GM12878 (cell line): ENCODE data around the gene ACTL8. TPM values are rescaled to one million over a fixed set of nuclear protein-coding genes. Genes with fewer than 3 reads are reported as not detected.

ENCODE experiments used
- ATAC-seq: fragments of 200-7000 bp; cut with Tn5 transposase; 3 replicates; pipeline ENCODE4 v1.9.1; 2020; ENCODE audit warnings: mild to moderate bottlenecking, moderate library complexity
- BruUV-seq: library from RNA; stranded (reverse); fragments of 400-500 nt; replicated peaks from 2 replicates; lab custom pipeline; 2021; lab: Mats Ljungman, UMichigan
- CTCF ChIA-PET: fragments of 300-600 bp; sonication (Branson Sonifier 250); formaldehyde crosslinking; extraction: SDS; loops from one replicate; lab custom pipeline; 2021; ENCODE audit warnings: inconsistent platforms; lab: Yijun Ruan, JAX
- POLR2A ChIA-PET: fragments of 350-600 bp; formaldehyde crosslinking; extraction: SDS; loops from one replicate; lab custom pipeline; 2021; ENCODE audit warnings: inconsistent platforms; lab: Charles Lee
- RAD21 ChIA-PET: fragments of 300-600 bp; sonication (Branson Sonifier 250); formaldehyde crosslinking; loops from one replicate; lab custom pipeline; 2023; ENCODE audit warnings: antibody characterized with exemption; ENCODE audit not compliant: unreplicated experiment; lab: Charles Lee
- SMC1A ChIA-PET: fragments of 300-600 bp; sonication (Branson Sonifier 250); formaldehyde crosslinking; loops from one replicate; lab custom pipeline; 2023; ENCODE audit not compliant: unreplicated experiment, uncharacterized antibody; lab: Charles Lee
- DNase-seq: peaks from one replicate; pipeline ENCODE4 v3.0.0-alpha.2; 2011; ENCODE audit warnings: low read depth, low spot score
- FAIRE-seq: peaks from 3 replicates; lab custom pipeline; 2011; peaks lifted over from hg19 to GRCh38; lab: Jason Lieb, UNC
- H2AFZ ChIP-seq: 2 replicates; pipeline ENCODE4 v1.6.0; 2011; ENCODE audit warnings: low read depth, low read length, control low read depth; ENCODE audit not compliant: control insufficient read depth
- H3K27ac ChIP-seq: 2 replicates; pipeline ENCODE4 v1.5.1; 2011; ENCODE audit warnings: control low read depth; ENCODE audit not compliant: control insufficient read depth, insufficient read depth
- H3K27me3 ChIP-seq, 2 experiments: replicated peaks in 1 of 2; 2 replicates each; pipeline versions ENCODE4 v1.6.0 to v1.6.1; 2011; ENCODE audit warnings: low read length in 1 of 2; ENCODE audit not compliant: control insufficient read depth in 2 of 2, insufficient read depth in 2 of 2
- H3K36me3 ChIP-seq, 2 experiments: 2 replicates each; pipeline ENCODE4 v1.5.1; 2011; ENCODE audit warnings: low read length in 1 of 2; ENCODE audit not compliant: control insufficient read depth in 2 of 2, insufficient read depth in 2 of 2
- H3K4me1 ChIP-seq: 2 replicates; pipeline ENCODE4 v1.6.1; 2011; ENCODE audit warnings: mild to moderate bottlenecking, low read length, moderate library complexity, mixed read lengths; ENCODE audit not compliant: control insufficient read depth, insufficient read depth
- H3K4me2 ChIP-seq: 2 replicates; pipeline ENCODE4 v1.6.0; 2011; ENCODE audit warnings: control low read depth; ENCODE audit not compliant: control insufficient read depth, insufficient read depth
- H3K4me3 ChIP-seq: fragments of 200-600 bp; sonication (generic); 2 replicates; pipeline ENCODE4 v1.5.1; 2016
- H3K79me2 ChIP-seq: 2 replicates; pipeline ENCODE4 v1.6.0; 2011; ENCODE audit warnings: low read length; ENCODE audit not compliant: control insufficient read depth, insufficient read depth
- H3K9ac ChIP-seq: 2 replicates; pipeline ENCODE4 v1.8.0; 2011; ENCODE audit warnings: low read length, control low read depth, mixed read lengths; ENCODE audit not compliant: control insufficient read depth, insufficient read depth
- H3K9me3 ChIP-seq: replicated peaks from 3 replicates; pipeline ENCODE4 v1.5.1; 2011; ENCODE audit warnings: mild to moderate bottlenecking, low read length; ENCODE audit not compliant: control insufficient read depth, insufficient read depth
- H4K20me1 ChIP-seq: 2 replicates; pipeline ENCODE4 v1.6.0; 2011; ENCODE audit not compliant: control insufficient read depth, insufficient read depth
- BRCA1 ChIP-seq: IDR thresholded peaks from 2 replicates; pipeline ENCODE4 v1.6.1; 2011; ENCODE audit warnings: low read depth, low read length, improper control_type of control experiment
- KDM1A ChIP-seq: fragments of 200-600 bp; sonication (generic); IDR thresholded peaks from 2 replicates; pipeline ENCODE4 v1.6.1; 2016; ENCODE audit warnings: borderline replicate concordance
- MEF2A ChIP-seq: IDR thresholded peaks from 2 replicates; pipeline ENCODE4 v1.6.1; 2011; ENCODE audit warnings: low read depth, mild to moderate bottlenecking, low read length, moderate library complexity; ENCODE audit not compliant: insufficient read depth
- MYB ChIP-seq: fragments of 150-350 bp; IDR thresholded peaks from 2 replicates; pipeline ENCODE4 v1.6.1; 2014; ENCODE audit warnings: mild to moderate bottlenecking, low read depth, low read length, borderline replicate concordance
- PAX5 ChIP-seq: IDR thresholded peaks from 2 replicates; pipeline ENCODE4 v1.6.1; 2011; ENCODE audit warnings: low read depth, low read length, borderline replicate concordance
- PAX8 ChIP-seq: fragments of 450-650 bp; IDR thresholded peaks from 2 replicates; pipeline ENCODE4 v1.6.1; 2017; ENCODE audit warnings: mild to moderate bottlenecking, moderate library complexity
- RBBP5 ChIP-seq: fragments of 200-600 bp; sonication (generic); conservative IDR thresholded peaks from 2 replicates; pipeline ENCODE4 v1.6.1; 2016
- SIN3A ChIP-seq: IDR thresholded peaks from 2 replicates; pipeline ENCODE4 v1.6.1; 2012; ENCODE audit warnings: low read depth, low read length, improper control_type of control experiment
- SMAD5 ChIP-seq: IDR thresholded peaks from 2 replicates; pipeline ENCODE4 v1.6.1; 2016; ENCODE audit warnings: antibody characterized with exemption, low read depth
- TCF7 ChIP-seq: IDR thresholded peaks from 2 replicates; pipeline ENCODE4 v1.6.1; 2014; ENCODE audit warnings: antibody characterized with exemption, borderline replicate concordance
- YY1 ChIP-seq: IDR thresholded peaks from 2 replicates; pipeline ENCODE4 v1.6.1; 2011; ENCODE audit warnings: low read depth, mild to moderate bottlenecking, low read length
- WGBS: methylation state at CpG from one replicate; pipeline ENCODE4 v1.1.6; 2016; ENCODE audit warnings: low lambda C conversion rate; ENCODE audit not compliant: insufficient replicate concordance, insufficient coverage; ENCODE audit errors: missing lambda C conversion rate; 5-methylcytosine and 5-hydroxymethylcytosine counted together
- in situ Hi-C: fragments of 300-500 bp; cut with MboI; formaldehyde crosslinking; loops from 9 replicates; pipeline ENCODE4 v1.14.3; 2018; ENCODE audit warnings: mixed read lengths
- intact Hi-C: fragments of 100-400 bp; cut with micrococcal nuclease; formaldehyde crosslinking; loops from one replicate; pipeline ENCODE4 v1.14.2; 2022; ENCODE audit not compliant: unreplicated experiment
- polyA plus RNA-seq, 11 experiments: library from polyadenylated mRNA; depleted of rRNA in 4 of 11; unstranded in 6 of 11; stranded (reverse) in 5 of 11; fragments of >200 nt; fragmentation: Nextera tagmentation in 4 of 11; fragmentation: Illumina TruSeq in 1 of 11; extraction: Ambion mirVana in 4 of 11; extraction: Trizol in 1 of 11; gene quantifications; 1 replicate in 1 of 11; 2 replicates in 10 of 11; pipeline versions ENCODE4 v1.2.1 to v1.2.3, GENCODE V29; 2011 to 2016; ENCODE audit warnings: inconsistent platforms in 2 of 11, missing spikeins in 2 of 11, low read depth in 1 of 11
- total RNA-seq, 4 experiments: library from RNA; depleted of rRNA in 3 of 4; stranded (reverse); fragments of >200 nt in 3 of 4; fragmentation: Illumina TruSeq in 1 of 4; extraction: Trizol in 1 of 4; gene quantifications; 2 replicates each; pipeline versions ENCODE4 v1.2.1 to v1.2.3, GENCODE V29; 2013 to 2021
- TF ChIP-seq, protein P1 (sequence below): IDR thresholded peaks from 2 replicates; pipeline ENCODE4 v1.6.1; 2012; ENCODE audit warnings: mild to moderate bottlenecking, low read depth, low read length

The ACTL8 gene
- total and polyA plus RNA-seq, 10 of the 15 experiments (the other 5 are each of a cell fraction or from before 2014, with no cell fraction given), result 0.05 to 0.27 TPM; not detected in 8

DNA sequence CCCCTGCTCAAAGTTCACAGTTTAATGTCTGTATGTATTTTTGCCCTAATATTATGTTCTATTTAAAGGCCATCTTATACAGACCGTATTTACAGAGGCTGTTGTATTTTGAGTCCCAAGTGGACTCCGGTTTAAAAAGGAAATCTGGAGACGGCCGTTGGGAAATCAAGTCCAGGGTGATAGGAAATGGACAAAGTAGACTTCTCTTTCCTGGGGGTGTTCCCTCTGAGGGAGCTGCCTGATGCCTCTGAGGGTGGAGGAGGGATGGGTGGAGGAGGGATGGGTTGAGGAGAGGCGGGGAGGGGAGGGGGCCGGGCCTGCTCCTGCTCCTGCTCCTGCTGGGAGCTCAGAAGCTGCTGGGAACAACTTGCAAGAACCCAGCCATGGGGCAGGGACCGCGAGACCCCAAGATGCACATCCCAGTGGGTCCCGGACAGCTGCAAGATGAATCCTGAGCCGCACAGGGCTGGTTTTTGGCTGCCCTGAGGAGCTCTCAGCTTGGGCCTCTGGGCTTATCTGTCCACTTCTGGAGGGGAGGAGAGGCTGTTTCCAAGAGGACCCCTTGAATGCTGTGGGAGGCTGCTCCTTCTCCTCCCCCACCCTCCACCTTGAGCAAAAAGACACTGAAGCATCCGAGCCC is 12.0 kb upstream of the ACTL8 start:
- no peak for TF ChIP-seq BRCA1
- no peak for TF ChIP-seq PAX5
- no peak for TF ChIP-seq RBBP5
- no peak for TF ChIP-seq TCF7
- TF ChIP-seq PAX8, result no peak
- no peak for TF ChIP-seq SMAD5
- TF ChIP-seq MYB, result no peak
- TF ChIP-seq MEF2A, result no peak
- TF ChIP-seq SIN3A, result no peak
- no peak for TF ChIP-seq YY1
- TF ChIP-seq, protein P1, sequence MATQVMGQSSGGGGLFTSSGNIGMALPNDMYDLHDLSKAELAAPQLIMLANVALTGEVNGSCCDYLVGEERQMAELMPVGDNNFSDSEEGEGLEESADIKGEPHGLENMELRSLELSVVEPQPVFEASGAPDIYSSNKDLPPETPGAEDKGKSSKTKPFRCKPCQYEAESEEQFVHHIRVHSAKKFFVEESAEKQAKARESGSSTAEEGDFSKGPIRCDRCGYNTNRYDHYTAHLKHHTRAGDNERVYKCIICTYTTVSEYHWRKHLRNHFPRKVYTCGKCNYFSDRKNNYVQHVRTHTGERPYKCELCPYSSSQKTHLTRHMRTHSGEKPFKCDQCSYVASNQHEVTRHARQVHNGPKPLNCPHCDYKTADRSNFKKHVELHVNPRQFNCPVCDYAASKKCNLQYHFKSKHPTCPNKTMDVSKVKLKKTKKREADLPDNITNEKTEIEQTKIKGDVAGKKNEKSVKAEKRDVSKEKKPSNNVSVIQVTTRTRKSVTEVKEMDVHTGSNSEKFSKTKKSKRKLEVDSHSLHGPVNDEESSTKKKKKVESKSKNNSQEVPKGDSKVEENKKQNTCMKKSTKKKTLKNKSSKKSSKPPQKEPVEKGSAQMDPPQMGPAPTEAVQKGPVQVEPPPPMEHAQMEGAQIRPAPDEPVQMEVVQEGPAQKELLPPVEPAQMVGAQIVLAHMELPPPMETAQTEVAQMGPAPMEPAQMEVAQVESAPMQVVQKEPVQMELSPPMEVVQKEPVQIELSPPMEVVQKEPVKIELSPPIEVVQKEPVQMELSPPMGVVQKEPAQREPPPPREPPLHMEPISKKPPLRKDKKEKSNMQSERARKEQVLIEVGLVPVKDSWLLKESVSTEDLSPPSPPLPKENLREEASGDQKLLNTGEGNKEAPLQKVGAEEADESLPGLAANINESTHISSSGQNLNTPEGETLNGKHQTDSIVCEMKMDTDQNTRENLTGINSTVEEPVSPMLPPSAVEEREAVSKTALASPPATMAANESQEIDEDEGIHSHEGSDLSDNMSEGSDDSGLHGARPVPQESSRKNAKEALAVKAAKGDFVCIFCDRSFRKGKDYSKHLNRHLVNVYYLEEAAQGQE, result no peak
- no peak for TF ChIP-seq KDM1A
- Histone ChIP-seq H3K4me3 (no peak overlapping the region), H3K27ac (no peak overlapping the region), H3K4me1 (no peaks in the 10 kb centered on the region), H3K27me3 (no peaks in the 10 kb centered on the region; a peak in 3 of 4 replicates), H3K4me2 (no peak overlapping the region), H3K36me3 (no peaks in the 10 kb centered on the region), H3K79me2 (no peaks in the 10 kb centered on the region), H3K9me3 (no peaks in the 10 kb centered on the region), H2AFZ (no peak overlapping the region), H4K20me1 (no peaks in the 10 kb centered on the region), H3K9ac (no peak overlapping the region)
- WGBS, result 16% methylated on average over 10 of the region's 11 CpGs
- no TSS peak for BruUV-seq
- ChIA-PET RAD21 (no interaction called here), SMC1A (no interaction called here), CTCF (no interaction called here), POLR2A (no interaction called here)
- intact Hi-C loops (no loop called here), in situ Hi-C loops (no loop called here)
- ATAC-seq (no peak), FAIRE-seq (no peak), DNase-seq (no peak)
